ENCODE data around the gene HOXB1.

DNA sequence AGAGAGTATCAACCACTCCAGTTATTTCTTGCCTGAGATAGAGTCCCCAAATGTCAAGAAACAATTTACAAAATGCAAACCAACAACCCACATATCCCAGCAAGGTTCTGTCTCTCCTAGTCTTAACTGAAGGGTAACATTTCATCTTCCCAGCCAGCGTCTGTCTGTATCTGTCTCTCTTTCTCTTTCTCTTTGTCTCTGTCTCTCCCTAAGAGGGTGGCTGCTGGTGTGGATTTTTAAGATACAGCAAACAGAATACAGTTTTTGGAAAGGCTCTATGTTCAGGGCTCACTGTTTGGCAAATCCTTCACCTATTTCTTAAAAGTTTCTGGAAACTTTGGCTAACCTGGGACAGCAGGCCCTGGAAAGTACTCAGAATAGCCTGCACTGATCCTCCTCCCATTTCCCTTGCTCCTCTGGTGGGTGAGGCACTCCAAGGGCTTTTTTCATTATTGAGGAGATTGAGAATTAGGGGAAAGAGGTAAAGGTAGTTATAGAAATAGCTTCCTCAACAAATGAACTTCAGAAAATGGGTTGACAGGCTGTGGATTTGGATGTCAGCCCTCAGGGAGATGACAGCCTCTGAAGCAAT, 41.1 kb upstream of the HOXB1 start:
- TF ChIP-seq RXRA (IDR thresholded peaks at IDR 0.05; ENCODE audit: borderline replicate concordance, low read depth) (no peak), CHD2 (IDR thresholded peaks at IDR 0.05; ENCODE audit: low read length, partially characterized antibody) (no peak), POLR2AphosphoS5 (IDR thresholded peaks at IDR 0.05; ENCODE audit: low read depth, low read length) (no peak)
- TF ChIP-seq, protein P1, sequence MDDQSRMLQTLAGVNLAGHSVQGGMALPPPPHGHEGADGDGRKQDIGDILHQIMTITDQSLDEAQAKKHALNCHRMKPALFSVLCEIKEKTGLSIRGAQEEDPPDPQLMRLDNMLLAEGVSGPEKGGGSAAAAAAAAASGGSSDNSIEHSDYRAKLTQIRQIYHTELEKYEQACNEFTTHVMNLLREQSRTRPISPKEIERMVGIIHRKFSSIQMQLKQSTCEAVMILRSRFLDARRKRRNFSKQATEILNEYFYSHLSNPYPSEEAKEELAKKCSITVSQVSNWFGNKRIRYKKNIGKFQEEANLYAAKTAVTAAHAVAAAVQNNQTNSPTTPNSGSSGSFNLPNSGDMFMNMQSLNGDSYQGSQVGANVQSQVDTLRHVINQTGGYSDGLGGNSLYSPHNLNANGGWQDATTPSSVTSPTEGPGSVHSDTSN (IDR thresholded peaks at IDR 0.05), result no peak
- TF ChIP-seq, protein P2, sequence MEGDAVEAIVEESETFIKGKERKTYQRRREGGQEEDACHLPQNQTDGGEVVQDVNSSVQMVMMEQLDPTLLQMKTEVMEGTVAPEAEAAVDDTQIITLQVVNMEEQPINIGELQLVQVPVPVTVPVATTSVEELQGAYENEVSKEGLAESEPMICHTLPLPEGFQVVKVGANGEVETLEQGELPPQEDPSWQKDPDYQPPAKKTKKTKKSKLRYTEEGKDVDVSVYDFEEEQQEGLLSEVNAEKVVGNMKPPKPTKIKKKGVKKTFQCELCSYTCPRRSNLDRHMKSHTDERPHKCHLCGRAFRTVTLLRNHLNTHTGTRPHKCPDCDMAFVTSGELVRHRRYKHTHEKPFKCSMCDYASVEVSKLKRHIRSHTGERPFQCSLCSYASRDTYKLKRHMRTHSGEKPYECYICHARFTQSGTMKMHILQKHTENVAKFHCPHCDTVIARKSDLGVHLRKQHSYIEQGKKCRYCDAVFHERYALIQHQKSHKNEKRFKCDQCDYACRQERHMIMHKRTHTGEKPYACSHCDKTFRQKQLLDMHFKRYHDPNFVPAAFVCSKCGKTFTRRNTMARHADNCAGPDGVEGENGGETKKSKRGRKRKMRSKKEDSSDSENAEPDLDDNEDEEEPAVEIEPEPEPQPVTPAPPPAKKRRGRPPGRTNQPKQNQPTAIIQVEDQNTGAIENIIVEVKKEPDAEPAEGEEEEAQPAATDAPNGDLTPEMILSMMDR (IDR thresholded peaks at IDR 0.05), result no peak

Measured in SK-N-SH (cell line).